ENCODE results near the gene CFAP410. TPM values are rescaled to one million over a fixed set of nuclear protein-coding genes. Genes with fewer than 3 reads are reported as not detected.

CFAP410 gene
- total and polyA plus RNA-seq, 2 of the 13 experiments (the other 11 are each of a cell fraction or from before 2014, with no cell fraction given) = 8.0 to 20.1 TPM

DNA sequence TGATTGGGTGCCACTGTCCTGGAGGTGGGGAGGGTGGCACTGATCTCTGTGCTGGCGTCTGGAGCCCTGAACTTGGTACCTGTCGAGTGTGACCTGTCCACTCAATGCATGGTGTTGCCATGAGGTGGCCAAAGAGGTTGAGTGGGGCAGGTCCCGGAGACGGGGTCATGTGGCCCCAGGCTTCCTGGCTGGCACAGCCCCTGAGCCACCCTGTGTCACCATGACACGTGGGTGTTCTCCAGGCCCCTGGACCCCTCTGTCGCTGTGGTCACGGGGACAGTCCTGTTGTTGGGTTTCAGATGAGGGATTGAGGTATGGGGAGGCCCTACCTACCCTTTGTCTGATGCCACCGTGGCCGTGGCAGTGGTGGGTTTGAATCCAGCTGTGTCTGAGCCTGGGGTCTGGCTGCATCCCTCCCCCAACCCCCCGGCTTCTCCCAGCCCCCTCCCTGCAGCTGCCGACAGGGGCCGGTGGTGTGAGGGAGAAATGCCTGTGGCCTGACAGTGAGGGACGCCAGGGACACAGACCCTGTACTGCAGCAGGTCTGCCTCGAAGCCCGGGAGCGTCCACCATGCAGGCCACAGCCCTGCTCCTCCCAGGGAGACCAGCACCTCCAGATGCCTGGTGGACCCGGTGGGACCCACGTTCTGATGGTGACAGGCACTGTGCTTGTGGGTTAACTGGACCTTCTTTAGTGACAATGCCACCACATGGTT, 26.2 kb upstream of the CFAP410 start:
- H2AFZ ChIP-seq (ENCODE audit: low read length) = no peak overlapping the region
- H3K36me3 ChIP-seq (replicated peaks in 1 of 2; ENCODE audit: control insufficient read depth in 1 of 2, insufficient read depth in 2 of 2, low read length in 2 of 2) = no peaks in the 10 kb centered on the region
- H3K9ac ChIP-seq (ENCODE audit: insufficient read depth, low read depth, low read length) = no peak overlapping the region
- no peak overlapping the region for H3K4me2 ChIP-seq (ENCODE audit: low read depth, low read length)
- H3K27me3 ChIP-seq (ENCODE audit: control insufficient read depth in 1 of 2, insufficient read depth in 2 of 2, low read length in 2 of 2) = peaks cover 0 to 38% of the 10 kb centered on the region in 2 experiments; a peak in 4 of 5 replicates
- intact Hi-C loops (cut with micrococcal nuclease; ENCODE audit: unreplicated experiment) = loop anchor here (10.0 kb wide), 1 partner anchor 69 kb away; no protein-coding TSS in a partner anchor
- no peaks in the 10 kb centered on the region for H4K20me1 ChIP-seq (ENCODE audit: insufficient read depth, low read length)
- ATAC-seq (no peak), DNase-seq (ENCODE audit: low spot score) (no peak), FAIRE-seq (no peak)
- POLR2A ChIA-PET = no interaction called here
- no TSS peak for BruUV-seq (replicated peaks)
- peaks cover 12% of the 10 kb centered on the region for H3K4me1 ChIP-seq (ENCODE audit: insufficient read depth, low read length)
- in situ Hi-C loops (cut with HindIII; ENCODE audit: extremely low pct_ligation_motif_present, low pct_unique_long_range_greater_than_20kb) = no loop called here
- no peak overlapping the region for H3K4me3 ChIP-seq (replicated peaks in 1 of 3; ENCODE audit: insufficient read depth in 1 of 3, low read depth in 2 of 3, low read length in 3 of 3)
- H3K9me3 ChIP-seq (ENCODE audit: low read length) = no peaks in the 10 kb centered on the region
- CTCF ChIA-PET (ENCODE audit: low intra/inter-chr PET ratio, low total read pairs) = no interaction called here
- H3K79me2 ChIP-seq (ENCODE audit: insufficient read depth, low read length) = no peaks in the 10 kb centered on the region
- H3K27ac ChIP-seq (ENCODE audit: extremely low read length, insufficient read depth, low read length) = no peak overlapping the region
- 58% methylated on average over 6 of the region's 18 CpGs for WGBS (ENCODE audit: low lambda C conversion rate)
- TF ChIP-seq, protein P1, sequence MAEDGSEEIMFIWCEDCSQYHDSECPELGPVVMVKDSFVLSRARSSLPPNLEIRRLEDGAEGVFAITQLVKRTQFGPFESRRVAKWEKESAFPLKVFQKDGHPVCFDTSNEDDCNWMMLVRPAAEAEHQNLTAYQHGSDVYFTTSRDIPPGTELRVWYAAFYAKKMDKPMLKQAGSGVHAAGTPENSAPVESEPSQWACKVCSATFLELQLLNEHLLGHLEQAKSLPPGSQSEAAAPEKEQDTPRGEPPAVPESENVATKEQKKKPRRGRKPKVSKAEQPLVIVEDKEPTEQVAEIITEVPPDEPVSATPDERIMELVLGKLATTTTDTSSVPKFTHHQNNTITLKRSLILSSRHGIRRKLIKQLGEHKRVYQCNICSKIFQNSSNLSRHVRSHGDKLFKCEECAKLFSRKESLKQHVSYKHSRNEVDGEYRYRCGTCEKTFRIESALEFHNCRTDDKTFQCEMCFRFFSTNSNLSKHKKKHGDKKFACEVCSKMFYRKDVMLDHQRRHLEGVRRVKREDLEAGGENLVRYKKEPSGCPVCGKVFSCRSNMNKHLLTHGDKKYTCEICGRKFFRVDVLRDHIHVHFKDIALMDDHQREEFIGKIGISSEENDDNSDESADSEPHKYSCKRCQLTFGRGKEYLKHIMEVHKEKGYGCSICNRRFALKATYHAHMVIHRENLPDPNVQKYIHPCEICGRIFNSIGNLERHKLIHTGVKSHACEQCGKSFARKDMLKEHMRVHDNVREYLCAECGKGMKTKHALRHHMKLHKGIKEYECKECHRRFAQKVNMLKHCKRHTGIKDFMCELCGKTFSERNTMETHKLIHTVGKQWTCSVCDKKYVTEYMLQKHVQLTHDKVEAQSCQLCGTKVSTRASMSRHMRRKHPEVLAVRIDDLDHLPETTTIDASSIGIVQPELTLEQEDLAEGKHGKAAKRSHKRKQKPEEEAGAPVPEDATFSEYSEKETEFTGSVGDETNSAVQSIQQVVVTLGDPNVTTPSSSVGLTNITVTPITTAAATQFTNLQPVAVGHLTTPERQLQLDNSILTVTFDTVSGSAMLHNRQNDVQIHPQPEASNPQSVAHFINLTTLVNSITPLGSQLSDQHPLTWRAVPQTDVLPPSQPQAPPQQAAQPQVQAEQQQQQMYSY (CRISPR knock-in tag; IDR thresholded peaks at IDR 0.05) = no peak
- TF ChIP-seq ZNF253 (CRISPR knock-in tag; IDR thresholded peaks at IDR 0.05; ENCODE audit: borderline replicate concordance) (no peak), REPIN1 (CRISPR knock-in tag; IDR thresholded peaks at IDR 0.05; ENCODE audit: borderline replicate concordance, low read depth) (no peak), ZNF879 (CRISPR knock-in tag; IDR thresholded peaks at IDR 0.05) (no peak), CEBPG (CRISPR knock-in tag; IDR thresholded peaks at IDR 0.05) (no peak)
- TF ChIP-seq, protein P2, sequence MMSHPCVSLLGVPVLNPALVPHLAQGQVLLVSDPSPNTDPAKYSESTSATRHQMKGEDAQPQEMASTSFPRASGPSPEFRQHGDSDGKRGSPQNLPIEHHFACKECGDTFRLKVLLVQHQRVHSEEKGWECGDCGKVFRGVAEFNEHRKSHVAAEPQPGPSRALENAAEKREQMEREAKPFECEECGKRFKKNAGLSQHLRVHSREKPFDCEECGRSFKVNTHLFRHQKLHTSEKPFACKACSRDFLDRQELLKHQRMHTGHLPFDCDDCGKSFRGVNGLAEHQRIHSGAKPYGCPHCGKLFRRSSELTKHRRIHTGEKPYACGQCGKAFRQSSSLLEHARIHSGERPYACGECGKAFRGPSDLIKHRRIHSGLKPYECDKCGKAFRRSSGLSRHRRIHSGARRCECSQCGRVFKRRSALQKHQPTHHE (CRISPR knock-in tag; IDR thresholded peaks at IDR 0.05; ENCODE audit: borderline replicate concordance) = no peak
- TF ChIP-seq, protein P3, sequence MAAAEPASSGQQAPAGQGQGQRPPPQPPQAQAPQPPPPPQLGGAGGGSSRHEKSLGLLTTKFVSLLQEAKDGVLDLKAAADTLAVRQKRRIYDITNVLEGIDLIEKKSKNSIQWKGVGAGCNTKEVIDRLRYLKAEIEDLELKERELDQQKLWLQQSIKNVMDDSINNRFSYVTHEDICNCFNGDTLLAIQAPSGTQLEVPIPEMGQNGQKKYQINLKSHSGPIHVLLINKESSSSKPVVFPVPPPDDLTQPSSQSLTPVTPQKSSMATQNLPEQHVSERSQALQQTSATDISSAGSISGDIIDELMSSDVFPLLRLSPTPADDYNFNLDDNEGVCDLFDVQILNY (CRISPR knock-in tag; conservative IDR thresholded peaks at IDR 0.05) = no peak
- TF ChIP-seq, protein P4, sequence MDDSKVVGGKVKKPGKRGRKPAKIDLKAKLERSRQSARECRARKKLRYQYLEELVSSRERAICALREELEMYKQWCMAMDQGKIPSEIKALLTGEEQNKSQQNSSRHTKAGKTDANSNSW (CRISPR knock-in tag; IDR thresholded peaks at IDR 0.05; ENCODE audit: borderline replicate concordance) = no peak
